Mucosa of rectum (tissue), 2 donors: ENCODE data around the gene SAMD14.

Source experiments
- H3K27ac ChIP-seq, 2 donors: one replicate each; pipeline ENCODE4 v1.7.0; 2013; ENCODE audit warnings: inconsistent platforms in 2 of 2, low read depth in 2 of 2, low read length in 2 of 2
- H3K27me3 ChIP-seq, 2 donors: one replicate each; pipeline ENCODE4 v1.7.0; 2013; ENCODE audit warnings: low read length in 2 of 2; ENCODE audit not compliant: control insufficient read depth in 2 of 2, insufficient read depth in 2 of 2
- H3K36me3 ChIP-seq, 2 donors: one replicate each; pipeline ENCODE4 v1.7.0; 2013; ENCODE audit warnings: low read length in 2 of 2; ENCODE audit not compliant: control insufficient read depth in 2 of 2, insufficient read depth in 2 of 2
- H3K4me1 ChIP-seq, 2 donors: one replicate each; pipeline ENCODE4 v1.7.0; 2013; ENCODE audit warnings: low read length in 2 of 2, mild to moderate bottlenecking in 1 of 2; ENCODE audit not compliant: control insufficient read depth in 2 of 2, insufficient read depth in 2 of 2
- H3K4me3 ChIP-seq, 2 donors: one replicate each; pipeline ENCODE4 v1.7.0; 2013; ENCODE audit warnings: low read length in 2 of 2
- H3K9ac ChIP-seq, 2 donors: one replicate each; pipeline ENCODE4 v1.7.0; 2013; ENCODE audit warnings: low read length in 2 of 2, low read depth in 1 of 2, mild to moderate bottlenecking in 1 of 2
- H3K9me3 ChIP-seq, 2 donors: one replicate each; pipeline ENCODE4 v1.7.0; 2013; ENCODE audit warnings: low read length in 2 of 2; ENCODE audit not compliant: control insufficient read depth in 2 of 2
- donor health status: healthy.
- donor health status: Normal muscosa, but diverticular disease.

The SAMD14 gene

GRCh38 chr17:50111673-50112655 is 18.0 kb downstream of the SAMD14 start:
- H3K9me3 ChIP-seq = no peaks in the 10 kb centered on the region
- H3K4me3 ChIP-seq = no peak overlapping the region
- H3K27ac ChIP-seq = peak overlapping the region; percentile 43 to 67
- peaks cover 10 to 27% of the 10 kb centered on the region in 2 donors for H3K4me1 ChIP-seq
- H3K27me3 ChIP-seq = peaks cover 0 to 6% of the 10 kb centered on the region in 2 donors
- peaks cover 4 to 26% of the 10 kb centered on the region in 2 donors for H3K36me3 ChIP-seq
- H3K9ac ChIP-seq = peak overlapping the region; percentile 35 to 41

GRCh38 chr17:50110591-50111349 is 19.2 kb downstream of the SAMD14 start:
- H3K27me3 ChIP-seq = no peaks in the 10 kb centered on the region
- H3K36me3 ChIP-seq = peaks cover 13 to 32% of the 10 kb centered on the region in 2 donors
- no peak overlapping the region for H3K4me3 ChIP-seq
- H3K9me3 ChIP-seq = no peaks in the 10 kb centered on the region
- H3K27ac ChIP-seq = peak overlapping the region in 1 of 2 donors; percentile 60
- H3K9ac ChIP-seq = no peak overlapping the region
- H3K4me1 ChIP-seq = peaks cover 8 to 27% of the 10 kb centered on the region in 2 donors

GRCh38 chr17:50109785-50110184 is 20.2 kb downstream of the SAMD14 start:
- Histone ChIP-seq H3K9ac (no peak overlapping the region), H3K4me3 (no peak overlapping the region), H3K27ac (no peak overlapping the region), H3K27me3 (no peaks in the 10 kb centered on the region), H3K36me3 (peaks cover 18 to 36% of the 10 kb centered on the region in 2 donors), H3K4me1 (peaks cover 8 to 27% of the 10 kb centered on the region in 2 donors), H3K9me3 (no peaks in the 10 kb centered on the region)

- no peak overlapping the region for H3K9ac ChIP-seq
- H3K4me3 ChIP-seq = no peak overlapping the region
- H3K4me1 ChIP-seq = peaks cover 8 to 25% of the 10 kb centered on the region in 2 donors
- H3K36me3 ChIP-seq = peaks cover 18 to 36% of the 10 kb centered on the region in 2 donors
- no peak overlapping the region for H3K27ac ChIP-seq
- H3K27me3 ChIP-seq = no peaks in the 10 kb centered on the region
- no peaks in the 10 kb centered on the region for H3K9me3 ChIP-seq
These were observed 20.8 kb downstream of the SAMD14 start for GRCh38 chr17:50109207-50109606.

GRCh38 chr17:50108556-50108955 is 21.4 kb downstream of the SAMD14 start:
- Histone ChIP-seq H3K9ac (no peak overlapping the region), H3K4me3 (no peak overlapping the region), H3K27me3 (no peaks in the 10 kb centered on the region), H3K27ac (no peak overlapping the region), H3K4me1 (peaks cover 8 to 25% of the 10 kb centered on the region in 2 donors), H3K9me3 (no peaks in the 10 kb centered on the region), H3K36me3 (peaks cover 18 to 37% of the 10 kb centered on the region in 2 donors)

GRCh38 chr17:50107790-50108414 is 22.1 kb downstream of the SAMD14 start:
- Histone ChIP-seq H3K9ac (no peak overlapping the region), H3K4me1 (peaks cover 15 to 28% of the 10 kb centered on the region in 2 donors), H3K9me3 (no peaks in the 10 kb centered on the region), H3K4me3 (no peak overlapping the region), H3K27ac (no peak overlapping the region), H3K36me3 (peaks cover 18 to 42% of the 10 kb centered on the region in 2 donors), H3K27me3 (no peaks in the 10 kb centered on the region)

GRCh38 chr17:50106393-50107131 is 23.4 kb downstream of the SAMD14 start:
- H3K36me3 ChIP-seq = peaks cover 18 to 42% of the 10 kb centered on the region in 2 donors

GRCh38 chr17:50105811-50106210 is 24.1 kb downstream of the SAMD14 start:
- H3K27me3 ChIP-seq = no peaks in the 10 kb centered on the region
- peaks cover 25 to 31% of the 10 kb centered on the region in 2 donors for H3K4me1 ChIP-seq
- H3K9me3 ChIP-seq = no peaks in the 10 kb centered on the region
- H3K27ac ChIP-seq = no peak overlapping the region
- no peak overlapping the region for H3K9ac ChIP-seq
- peaks cover 18 to 42% of the 10 kb centered on the region in 2 donors for H3K36me3 ChIP-seq
- H3K4me3 ChIP-seq = no peak overlapping the region

More at GRCh38 chr17:50106393-50107131, 23.4 kb downstream of the SAMD14 start:
- H3K27ac ChIP-seq = no peak overlapping the region
- peaks cover 21 to 30% of the 10 kb centered on the region in 2 donors for H3K4me1 ChIP-seq
- no peak overlapping the region for H3K4me3 ChIP-seq
- no peak overlapping the region for H3K9ac ChIP-seq
- no peaks in the 10 kb centered on the region for H3K27me3 ChIP-seq
- H3K9me3 ChIP-seq = no peaks in the 10 kb centered on the region

- H3K27ac ChIP-seq = no peak overlapping the region
- peaks cover 38 to 40% of the 10 kb centered on the region in 2 donors for H3K4me1 ChIP-seq
- H3K36me3 ChIP-seq = peaks cover 16 to 40% of the 10 kb centered on the region in 2 donors
- H3K9me3 ChIP-seq = no peaks in the 10 kb centered on the region
- H3K4me3 ChIP-seq = no peak overlapping the region
- H3K27me3 ChIP-seq = no peaks in the 10 kb centered on the region
- no peak overlapping the region for H3K9ac ChIP-seq
These were observed 26.0 kb downstream of the SAMD14 start for GRCh38 chr17:50103941-50104340.
